NCI-H446 treated with DMSO at 0.1 percent for 48 hours (cell line): ENCODE data around the gene GNB1.

Source experiments
- DNase-seq: peaks from one replicate; lab custom pipeline; 2025; lab: John Stamatoyannopoulos, UW

Gene GNB1

DNA sequence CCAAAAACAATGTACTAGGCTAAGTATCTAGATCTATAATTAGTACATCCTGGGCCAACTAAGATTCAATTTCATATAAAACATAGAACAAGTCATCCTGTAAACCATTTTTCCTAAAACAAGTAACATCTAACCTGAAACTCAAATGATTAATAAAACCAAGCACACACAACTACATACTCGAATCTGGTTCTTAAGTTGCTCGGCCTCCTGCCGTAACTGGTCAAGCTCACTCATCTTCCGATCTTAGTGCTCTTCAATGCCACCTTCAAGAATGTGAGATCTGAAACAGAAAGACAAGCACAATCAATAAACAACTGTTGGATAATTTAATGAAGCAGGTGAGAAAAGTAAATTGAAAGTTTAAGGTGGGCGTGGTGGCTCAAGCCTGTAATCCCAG lies 65.7 kb downstream of the GNB1 start:
- DNase-seq, result no peak

DNA sequence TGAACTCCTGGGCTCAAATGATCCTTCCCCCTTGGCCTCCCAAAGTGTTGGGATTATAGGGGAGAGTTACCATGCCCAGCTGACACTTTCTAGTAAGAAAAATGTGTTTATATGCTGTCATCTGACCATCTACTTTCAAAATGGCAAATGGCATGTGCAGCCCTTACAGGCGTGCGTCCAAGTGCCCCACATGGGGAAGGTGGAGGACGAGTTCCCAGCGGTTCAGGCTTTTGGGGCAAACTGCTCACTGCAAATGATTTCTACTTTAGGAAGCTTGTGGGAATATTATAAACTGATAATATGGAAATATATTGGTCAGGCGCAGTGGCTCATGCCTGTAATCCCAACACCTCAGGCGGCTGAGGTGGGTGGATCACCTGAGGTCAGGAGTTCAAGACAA lies 71.1 kb downstream of the GNB1 start:
- DNase-seq, result no peak

DNA sequence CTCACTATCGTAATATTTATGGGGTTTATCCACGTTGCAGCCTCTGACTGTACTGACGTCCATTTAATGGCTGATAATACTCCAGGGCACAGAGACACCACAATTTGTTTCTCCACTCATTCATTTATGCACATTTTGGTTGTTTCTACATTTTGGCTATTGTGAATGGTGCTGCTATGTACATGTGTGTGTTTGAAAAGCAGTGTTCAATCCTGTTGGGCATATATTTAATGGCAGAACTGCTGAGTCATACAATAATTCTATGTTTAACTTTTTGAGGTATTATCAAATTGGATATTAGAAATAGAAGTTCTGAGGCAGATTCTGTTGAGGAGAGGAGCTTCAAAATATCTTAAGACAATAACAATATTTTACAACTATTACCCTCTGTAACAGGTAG lies 73.7 kb downstream of the GNB1 start:
- no peak for DNase-seq

DNA sequence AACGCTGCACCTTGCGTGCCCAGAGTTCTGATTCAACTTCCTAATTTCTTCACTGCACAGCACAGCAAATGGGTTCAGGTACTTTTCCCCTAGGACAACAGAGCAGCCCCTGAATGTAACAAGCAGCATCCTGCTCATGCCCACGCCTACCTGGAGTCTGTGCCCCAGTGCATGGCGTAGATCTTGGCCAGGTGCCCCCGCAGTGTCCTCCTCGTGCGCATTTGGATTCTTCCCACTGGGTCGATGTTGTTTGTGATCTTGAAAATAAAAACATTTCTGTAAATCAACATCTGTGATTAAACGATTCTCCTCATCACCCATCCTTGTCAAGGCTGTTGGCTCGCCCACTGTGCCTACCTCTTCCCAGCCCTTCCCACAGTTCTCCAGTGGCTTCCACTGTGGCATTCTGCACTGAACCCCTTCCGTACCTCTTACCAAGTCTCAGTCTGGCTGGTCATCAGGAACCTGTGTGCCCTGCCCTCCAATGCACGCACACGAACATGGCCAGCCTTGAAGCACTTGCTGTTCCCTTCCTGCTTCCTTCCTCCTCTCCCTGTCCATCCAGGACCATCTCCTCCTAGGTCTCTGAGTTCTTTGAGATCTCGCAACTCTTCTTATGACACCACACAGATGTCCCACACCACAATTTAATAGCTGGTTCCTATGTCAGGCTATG lies 75.1 kb downstream of the GNB1 start:
- DNase-seq, result no peak

DNA sequence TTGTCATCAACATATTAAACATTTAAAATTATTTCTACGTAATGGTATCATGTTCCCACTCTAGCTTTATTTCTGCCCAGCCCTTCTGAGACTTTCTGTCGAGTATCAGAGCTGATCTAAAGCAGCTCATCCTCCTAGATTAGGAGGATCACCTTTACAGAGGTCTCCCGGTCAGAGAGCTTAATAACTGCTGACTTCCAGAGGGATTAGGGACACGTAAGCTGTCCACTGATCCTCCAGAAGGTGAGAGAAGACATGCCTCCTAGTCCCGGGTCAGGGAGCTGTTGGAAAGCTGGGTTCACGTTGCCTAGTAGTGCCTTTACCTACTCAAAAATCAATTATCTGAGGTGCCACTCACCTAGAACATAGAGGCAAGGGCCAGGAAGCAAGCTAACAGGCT lies 81.4 kb downstream of the GNB1 start:
- DNase-seq, result no peak

DNA sequence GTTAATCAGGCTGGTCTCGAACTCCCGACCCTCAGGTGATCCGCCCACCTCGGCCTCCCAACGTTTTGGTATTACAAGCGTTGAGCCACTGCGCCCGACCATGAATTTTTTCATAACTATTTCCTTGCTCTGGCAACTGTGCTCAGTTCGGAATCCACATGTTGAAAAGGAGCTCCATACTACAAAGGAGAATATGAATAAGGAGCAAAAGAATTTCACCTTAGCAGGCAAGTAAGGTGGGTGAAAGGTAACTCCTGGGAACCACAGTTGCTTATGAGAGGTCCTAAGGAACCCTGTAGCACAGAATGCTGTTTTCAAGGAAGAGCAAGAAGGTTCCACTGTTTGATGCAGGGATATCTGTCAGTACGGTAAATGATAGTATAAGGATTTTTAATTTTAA lies 82.7 kb downstream of the GNB1 start:
- no peak for DNase-seq

DNA sequence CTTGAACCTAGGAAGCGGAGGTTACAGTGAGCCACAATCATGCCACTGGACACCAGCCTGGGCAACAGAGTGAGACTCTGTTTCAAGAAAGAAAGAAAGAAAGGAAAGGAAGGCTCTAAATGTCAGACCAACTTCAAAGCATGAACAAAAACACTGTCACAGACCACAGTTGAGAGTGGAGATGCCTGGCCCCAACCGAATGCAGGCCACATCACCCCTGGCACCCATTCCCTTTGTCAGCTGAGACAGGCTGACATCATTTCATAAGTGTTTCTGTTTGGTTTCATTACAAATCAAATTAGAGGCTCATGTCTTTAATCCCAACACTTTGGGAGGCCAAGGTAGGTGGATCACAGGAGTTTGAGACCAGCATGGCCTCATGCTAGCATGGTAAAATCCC lies 84.0 kb downstream of the GNB1 start:
- DNase-seq, result no peak

DNA sequence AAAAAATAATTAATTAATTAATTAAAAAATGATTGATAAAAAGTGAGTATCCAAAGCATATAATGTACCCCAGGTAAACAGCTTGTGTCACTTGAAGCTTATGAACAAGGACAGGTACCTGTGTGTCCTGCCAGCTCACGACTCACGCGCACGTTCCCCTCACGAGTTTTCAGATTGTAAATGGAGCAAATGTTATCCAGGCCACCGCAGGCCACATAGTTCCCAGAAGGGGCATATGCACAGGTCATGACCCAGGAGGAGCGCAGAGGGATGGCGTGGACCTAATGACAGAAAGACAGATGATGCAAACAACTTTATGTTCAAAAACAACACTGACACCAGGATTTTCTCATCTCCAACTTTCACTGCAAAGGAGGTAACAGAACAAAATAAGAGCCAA lies 86.6 kb downstream of the GNB1 start:
- DNase-seq, result no peak

DNA sequence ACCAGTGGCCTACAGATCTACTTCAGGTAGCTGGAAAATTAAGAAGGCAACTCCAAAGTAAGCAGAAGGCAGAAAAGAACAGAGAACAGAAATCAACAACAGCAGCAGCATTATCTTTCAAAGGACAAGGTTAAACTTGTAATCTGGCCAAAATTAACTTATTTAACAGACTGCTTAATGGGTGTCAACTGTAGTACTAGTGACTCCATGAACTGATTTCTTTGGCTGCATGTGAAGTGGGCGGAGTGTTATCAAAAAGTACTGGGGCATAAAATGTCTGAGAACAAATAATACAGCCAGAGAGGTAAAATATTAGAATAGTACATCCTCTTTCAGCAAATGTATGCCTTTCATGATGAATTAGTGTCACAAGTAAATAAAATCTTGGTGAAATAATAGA lies 88.0 kb downstream of the GNB1 start:
- DNase-seq, result no peak

DNA sequence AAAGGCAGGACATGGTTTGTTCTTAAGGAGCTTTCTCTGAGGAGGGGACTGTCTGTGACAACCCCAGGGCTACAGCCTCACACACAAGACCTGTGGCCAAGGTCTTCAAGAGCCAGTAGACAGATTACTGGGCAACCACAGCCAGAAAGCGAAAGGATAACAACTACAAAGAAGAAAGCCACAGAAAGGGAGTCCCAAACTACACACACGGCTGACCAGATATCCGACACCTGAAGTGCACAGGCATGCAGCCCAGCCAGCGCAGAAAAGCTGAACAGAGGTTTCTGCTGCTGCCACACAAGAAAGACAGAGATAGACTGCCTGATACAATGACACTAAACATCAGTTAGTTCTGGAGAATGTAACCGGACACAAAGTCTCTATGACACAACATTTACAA lies 91.2 kb downstream of the GNB1 start:
- no peak for DNase-seq

DNA sequence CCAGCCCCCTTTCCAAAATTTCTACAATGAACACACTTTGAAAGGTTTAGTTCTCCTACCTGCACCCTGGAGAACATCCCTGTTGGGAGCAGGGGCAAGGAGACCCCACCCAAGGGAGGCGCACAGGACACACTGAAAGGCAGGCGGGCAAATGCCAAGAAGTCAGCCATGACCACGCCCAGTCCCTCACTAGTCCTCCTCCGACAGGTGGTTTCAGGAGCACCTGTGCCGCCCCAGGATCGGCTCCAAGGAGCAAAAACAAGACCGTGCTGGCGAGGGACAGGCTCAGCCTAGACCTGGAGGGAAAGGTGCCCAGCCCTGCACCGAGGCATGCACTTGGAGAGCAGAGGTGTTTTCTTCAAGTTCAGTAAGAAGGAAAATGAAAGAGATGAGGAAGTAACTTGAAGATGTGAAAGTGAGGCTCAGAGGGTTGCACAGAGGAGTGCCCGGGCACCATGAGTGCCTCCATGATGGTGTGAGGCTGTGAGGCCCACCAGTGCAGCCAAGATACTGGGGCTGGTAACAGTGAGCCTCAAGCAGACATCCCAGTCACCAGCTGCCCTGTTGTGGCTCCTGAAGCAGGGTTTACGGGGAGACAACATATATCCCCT lies 93.1 kb downstream of the GNB1 start:
- no peak for DNase-seq

DNA sequence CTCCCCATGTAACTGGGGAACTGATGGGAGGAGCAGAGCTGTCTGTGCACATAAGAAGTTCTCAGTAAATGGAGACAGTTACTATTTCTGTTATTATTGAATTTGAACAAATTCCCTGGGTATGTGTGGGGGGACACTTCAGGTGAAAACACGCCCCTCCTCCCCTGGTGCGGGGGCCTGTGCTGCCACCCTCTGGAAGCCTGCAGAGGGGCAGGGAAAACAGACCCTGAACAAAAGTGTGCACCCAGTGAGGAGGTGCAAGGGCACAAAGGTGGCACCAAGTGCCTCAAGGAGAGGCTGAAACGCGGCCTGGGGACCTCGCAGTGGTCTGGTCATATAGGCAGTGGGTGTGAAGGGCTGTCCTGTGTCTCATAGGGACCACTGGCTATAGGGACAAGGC lies 94.4 kb downstream of the GNB1 start:
- no peak for DNase-seq

DNA sequence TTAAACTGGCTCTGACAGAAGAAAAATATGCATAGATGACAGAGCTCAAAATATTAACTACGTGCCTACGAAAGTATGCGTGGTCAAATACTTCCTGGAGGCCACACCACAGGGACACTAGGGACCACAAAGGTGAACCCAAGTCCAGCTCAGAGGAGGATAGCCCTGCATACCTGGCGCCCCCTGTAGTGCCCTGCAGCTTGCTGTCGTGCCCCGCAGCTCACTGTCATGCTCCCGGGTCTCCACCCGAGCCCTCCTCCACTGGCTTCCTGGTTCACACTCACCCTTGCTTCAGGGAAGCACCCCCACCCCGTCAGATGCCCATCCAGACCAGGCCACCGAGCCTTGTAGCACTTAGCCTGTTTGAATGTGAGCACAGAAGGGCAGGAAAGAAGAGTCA lies 95.9 kb downstream of the GNB1 start:
- no peak for DNase-seq

DNA sequence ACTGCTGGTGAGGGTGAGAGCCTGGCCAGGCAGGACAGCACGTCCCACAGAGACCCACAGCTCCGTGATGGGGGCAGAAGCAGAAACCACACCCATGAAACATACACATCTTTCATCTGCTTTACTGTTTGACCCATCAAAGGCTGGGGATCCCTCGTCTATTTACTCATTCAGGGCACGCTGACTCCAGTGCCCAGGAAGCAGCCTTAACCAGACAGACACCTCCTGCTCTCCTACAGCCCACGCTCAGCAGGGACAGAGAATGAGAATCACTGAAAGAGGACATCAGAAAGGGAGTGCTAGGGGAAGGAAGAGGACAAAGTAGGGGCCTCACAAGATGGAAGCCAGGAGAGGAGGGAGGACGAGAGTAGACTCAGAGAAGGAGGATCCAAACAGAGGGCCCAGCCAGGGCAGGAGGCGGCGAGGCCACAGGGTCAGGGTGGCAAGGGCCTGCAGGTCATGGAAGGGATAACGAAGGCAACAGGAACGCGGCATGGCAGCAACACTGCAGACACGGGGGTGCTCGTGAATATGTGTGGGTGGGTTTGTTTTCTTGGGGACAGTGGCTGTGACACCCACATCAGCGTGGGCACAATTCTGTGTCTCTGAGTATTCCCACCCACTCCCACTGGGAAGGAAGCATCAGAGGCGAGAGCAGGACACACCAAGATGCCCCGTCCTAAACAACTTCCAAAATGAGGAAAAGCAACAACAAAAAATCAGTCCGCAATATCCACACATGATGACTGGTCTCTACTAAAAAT lies 97.2 kb downstream of the GNB1 start:
- no peak for DNase-seq

DNA sequence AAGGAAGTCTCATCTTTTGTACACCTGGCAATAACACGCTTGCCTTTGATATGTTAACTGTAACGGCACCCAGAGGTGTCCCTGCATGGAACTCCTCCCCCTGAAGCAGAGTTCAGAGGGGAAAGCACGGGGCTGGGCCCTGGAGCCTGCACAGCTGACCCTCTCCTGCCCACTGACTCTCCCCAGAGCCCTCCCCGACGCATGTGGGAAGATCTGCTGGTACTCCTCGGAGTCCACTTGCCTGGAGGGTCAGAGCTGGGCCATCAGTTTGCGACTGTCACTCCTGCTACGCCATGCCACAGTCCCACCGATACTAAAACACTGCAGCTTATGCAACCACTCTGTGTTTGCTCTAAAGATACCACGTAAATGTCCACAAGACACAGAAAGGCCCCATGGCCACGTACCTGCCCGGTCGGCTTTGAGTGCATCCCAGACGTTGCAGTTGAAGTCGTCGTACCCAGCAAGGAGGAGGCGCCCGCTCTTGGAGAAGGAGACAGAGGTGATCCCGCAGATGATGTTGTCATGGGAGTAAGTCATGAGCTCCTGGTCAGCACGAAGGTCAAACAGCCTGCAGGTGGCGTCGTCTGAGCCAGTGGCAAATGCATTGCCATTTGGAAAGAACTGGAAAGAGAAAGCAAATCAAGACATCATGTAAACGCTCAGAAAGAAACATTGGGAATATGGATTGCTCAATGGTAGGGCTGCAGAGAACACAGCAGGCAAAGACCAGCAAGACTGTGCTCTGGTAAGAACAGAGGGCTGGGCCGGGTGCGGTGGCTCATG lies 102.0 kb downstream of the GNB1 start:
- DNase-seq, result no peak

DNA sequence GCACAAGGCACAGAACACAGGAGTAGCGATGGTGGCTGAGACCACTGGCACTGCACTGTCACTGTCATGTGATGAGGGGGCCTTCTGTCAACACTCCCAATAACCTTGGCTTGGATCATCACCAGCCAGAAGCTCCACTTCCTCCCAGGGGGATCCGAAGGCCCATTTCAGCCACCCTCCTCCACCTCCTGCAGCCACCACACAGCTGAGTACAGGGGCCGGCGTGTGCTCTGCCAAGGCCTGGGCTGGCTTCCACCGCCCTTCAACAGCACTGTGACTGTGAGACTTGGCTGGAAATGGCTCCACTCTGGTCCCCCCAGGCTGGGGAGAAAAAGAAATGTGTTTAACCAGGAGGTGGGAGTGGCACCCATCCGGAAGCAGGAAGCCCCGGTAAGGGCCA lies 102.8 kb downstream of the GNB1 start:
- no peak for DNase-seq

DNA sequence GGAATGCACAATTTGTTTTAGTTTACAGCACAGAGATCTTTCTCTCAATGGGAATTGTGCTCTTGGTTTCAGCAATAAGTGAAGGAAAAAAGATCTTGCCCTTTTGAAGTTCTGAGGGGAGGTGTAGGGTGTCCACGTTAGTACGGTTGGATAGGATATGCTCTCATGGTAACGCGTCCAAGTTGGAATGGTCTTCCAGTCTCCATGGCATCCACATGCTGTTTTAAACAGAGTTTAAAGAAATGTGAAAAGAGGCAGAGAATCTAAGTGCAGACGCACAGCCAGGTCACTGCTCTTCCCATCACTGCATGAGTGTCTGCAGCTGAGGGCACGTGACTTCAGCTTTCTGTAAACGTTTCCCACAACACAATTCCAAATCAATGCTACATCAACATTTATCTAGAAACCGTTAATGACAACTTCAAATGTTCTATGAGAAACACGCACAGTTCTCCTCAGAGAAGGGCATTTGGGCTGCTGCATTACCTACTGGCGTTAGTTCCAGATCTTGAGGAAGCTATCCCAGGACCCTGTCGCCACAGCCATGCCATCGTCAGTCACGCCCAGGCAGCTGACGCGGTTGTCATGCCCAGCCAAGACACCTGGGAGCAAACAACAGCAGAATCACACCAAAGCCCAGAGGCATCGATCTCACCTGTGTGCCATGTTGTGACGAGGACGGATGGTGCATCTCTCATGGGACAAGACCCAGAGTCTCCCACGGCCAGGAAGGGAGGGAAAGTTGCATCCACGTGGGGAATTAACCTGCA lies 103.9 kb downstream of the GNB1 start:
- DNase-seq, result no peak

DNA sequence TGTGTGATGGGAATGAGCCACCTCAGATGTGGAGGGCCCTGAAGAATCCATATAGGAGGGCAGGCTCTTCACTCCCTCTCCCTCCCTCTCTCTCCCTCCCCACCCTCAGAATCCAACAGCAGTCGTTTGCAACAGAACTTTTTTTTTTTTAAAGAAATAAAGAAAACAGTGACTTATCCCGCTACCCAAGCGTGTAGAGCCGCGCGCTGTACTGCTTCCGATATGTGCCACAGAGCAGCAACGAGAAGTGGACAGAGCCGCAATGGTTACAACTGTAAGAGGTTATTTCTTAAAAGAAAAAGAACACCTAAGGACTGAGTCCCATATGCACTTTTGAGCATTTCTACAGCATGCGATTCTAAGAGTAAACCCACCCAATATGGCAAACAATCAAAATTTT lies 105.2 kb downstream of the GNB1 start:
- DNase-seq, result no peak

DNA sequence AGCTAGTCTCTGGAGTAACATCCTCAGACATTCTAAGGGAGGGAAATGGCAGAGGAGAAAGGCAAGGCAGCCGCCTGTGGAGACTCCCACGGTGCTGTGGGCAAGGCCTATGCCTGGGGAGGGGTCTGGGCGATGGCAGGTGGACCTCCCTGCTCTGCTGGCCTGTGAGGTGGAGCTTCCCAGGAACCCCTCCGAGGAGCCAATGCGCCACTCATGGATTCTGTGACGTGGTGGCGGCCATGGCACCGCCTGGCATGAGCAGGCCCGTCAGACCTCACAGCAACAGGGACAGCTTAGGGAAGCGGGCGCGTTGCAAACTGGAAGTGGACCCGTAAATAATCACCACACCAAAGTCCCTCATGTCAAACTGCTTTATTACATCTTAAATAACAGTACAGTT lies 106.0 kb downstream of the GNB1 start:
- no peak for DNase-seq

DNA sequence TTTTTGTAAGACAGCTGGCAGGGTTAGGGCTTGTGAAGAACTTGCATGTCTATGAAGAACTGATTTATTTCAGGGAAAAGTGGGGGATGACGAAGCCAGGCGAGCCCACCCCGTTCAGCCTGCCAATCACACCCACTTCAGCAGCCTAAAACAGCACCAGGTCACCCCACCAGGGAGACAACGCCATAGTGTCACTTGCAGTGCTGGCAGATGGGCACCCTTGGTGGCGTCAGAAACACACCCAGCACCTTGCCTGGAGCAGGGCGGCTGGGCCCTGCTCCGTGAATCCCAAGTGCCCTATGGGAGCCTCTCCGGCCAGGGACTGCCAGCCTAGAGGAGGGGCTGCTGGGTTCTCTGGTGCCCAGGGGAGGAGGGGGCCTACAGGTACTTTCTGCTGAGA lies 107.6 kb downstream of the GNB1 start:
- DNase-seq, result no peak

DNA sequence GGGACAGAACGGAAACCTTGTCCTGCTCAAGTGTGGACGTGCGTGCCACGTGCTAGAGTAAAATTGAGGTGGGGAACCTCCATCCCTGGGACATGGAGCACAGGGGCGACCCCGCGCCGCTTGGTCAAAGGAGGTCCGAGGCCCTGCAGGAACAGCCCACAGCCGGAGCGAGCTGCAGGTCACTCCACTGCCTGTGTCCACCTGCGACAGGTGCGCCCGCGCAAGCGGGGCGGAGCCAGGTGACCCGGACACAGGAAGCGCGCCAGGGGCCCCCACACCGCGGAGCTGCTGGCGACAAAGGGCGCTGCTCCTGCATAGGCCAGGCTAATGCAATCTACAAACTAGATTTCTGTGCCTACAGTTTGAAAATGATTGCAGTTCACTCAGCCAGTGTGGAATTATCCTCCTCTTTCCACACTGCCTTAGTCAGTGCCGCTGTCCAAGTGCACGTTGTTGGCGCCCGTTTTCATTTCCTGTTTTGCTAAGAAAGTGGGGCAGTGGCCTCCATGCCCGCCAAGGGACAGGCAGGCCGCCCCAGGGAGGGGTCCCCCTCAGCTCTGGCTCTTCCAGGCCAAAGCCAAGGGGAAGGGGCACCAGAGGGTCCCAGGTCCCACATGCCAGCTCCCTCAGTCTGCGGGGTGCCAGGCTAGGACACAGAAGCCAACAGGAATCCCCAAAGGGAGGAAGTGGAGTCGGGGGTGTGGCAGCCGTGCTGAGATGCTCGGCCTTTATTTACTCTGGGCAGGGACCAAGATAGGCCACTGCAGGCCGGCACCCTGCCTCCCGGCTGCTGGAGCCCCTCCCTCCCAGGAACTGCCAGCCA lies 108.3 kb downstream of the GNB1 start:
- DNase-seq, result no peak
